D721Med (cell line): ENCODE measurements around the gene PARVA.

Experiments
- DNase-seq: peaks from one replicate; pipeline ENCODE4 v3.0.0; 2011; ENCODE audit warnings: low spot score; ENCODE audit not compliant: insufficient read length
- FAIRE-seq: peaks from 2 replicates; lab custom pipeline; 2011; peaks lifted over from hg19 to GRCh38; lab: Jason Lieb, UNC
- CTCF ChIP-seq: IDR thresholded peaks from 2 replicates; pipeline ENCODE4 v1.5.1; 2012; ENCODE audit warnings: mild to moderate bottlenecking, control low read depth; ENCODE audit not compliant: insufficient read depth; ENCODE audit errors: missing control alignments

The PARVA gene

GRCh38 chr11:12433121-12433520 lies 55.8 kb downstream of the PARVA start:
- DNase-seq (no peak), FAIRE-seq (no peak)
- no peak for TF ChIP-seq CTCF

- FAIRE-seq (no peak), DNase-seq (no peak)
- TF ChIP-seq CTCF, result no peak
Observed at GRCh38 chr11:12433571-12434324, 56.4 kb downstream of the PARVA start.

- no peak for TF ChIP-seq CTCF
- no peak for DNase-seq
- FAIRE-seq, result no peak
Observed at GRCh38 chr11:12434325-12434654, 56.9 kb downstream of the PARVA start.

- no peak for TF ChIP-seq CTCF
- no peak for DNase-seq
- no peak for FAIRE-seq
Observed at GRCh38 chr11:12435264-12435663, 57.9 kb downstream of the PARVA start.

GRCh38 chr11:12436266-12436665 lies 58.9 kb downstream of the PARVA start:
- FAIRE-seq (no peak), DNase-seq (no peak)
- no peak for TF ChIP-seq CTCF

- TF ChIP-seq CTCF, result no peak
- no peak for FAIRE-seq
- no peak for DNase-seq
Observed at GRCh38 chr11:12438291-12438690, 60.9 kb downstream of the PARVA start.

GRCh38 chr11:12439615-12440014 lies 62.2 kb downstream of the PARVA start:
- no peak for TF ChIP-seq CTCF
- FAIRE-seq (no peak), DNase-seq (no peak)
